Astrocyte of the hippocampus (primary cell): ENCODE data around the gene ZNRF3.
A peak's percentile ranks its signal among the peaks of the same experiment; 100 is the strongest.

Experiments used
- DNase-seq: peaks from one replicate; pipeline ENCODE4 v3.0.0; 2011; ENCODE audit warnings: low read depth, low spot score

Gene ZNRF3

GRCh38 chr22:29009148-29009547, 125.8 kb downstream of the ZNRF3 start:
- no peak for DNase-seq

DNA sequence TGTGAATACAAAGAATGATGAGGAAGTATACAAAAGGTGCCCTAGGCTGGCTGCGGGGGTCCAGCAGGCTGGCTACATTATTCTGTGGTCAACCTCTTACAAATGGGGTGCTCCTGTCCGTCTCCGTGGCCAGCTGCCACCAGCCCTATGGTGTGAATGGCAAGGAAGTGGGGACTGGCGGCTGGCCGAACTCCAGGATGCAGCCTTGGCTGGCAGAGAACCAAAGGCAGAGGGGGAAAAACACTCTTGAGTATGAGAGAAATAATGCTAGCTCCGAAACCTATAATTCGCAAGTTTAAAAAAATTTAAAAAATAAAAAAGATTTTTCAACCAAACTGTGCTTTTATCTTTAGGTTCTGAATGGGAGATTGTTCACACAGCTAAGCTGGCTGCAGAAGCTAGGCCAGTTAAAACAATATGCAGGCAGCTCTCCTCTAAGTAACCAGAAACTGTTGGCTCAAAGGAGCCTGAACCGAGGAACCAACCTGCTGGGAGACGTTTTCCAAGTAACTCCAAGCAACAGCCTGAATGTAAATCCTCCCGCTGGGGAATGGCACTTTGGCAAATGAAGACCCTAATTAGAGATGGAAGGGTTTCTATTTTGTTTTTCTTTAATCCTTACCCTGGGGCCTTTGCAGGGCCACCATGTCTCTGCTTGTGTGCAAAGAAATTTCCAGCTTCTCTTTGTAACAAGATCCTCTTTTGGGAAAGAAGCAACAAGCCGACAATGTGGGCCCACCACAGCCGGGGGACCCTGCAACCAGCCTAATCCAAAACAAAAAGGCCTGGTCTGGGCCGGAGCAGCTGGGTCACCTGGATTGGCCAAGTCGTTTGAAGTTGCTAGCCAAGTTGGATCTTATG, 128.1 kb downstream of the ZNRF3 start:
- DNase-seq = peak; percentile 76

GRCh38 chr22:29012101-29012433, 128.7 kb downstream of the ZNRF3 start:
- no peak for DNase-seq

- no peak for DNase-seq
Observed at GRCh38 chr22:29012952-29013351, 129.6 kb downstream of the ZNRF3 start.

DNA sequence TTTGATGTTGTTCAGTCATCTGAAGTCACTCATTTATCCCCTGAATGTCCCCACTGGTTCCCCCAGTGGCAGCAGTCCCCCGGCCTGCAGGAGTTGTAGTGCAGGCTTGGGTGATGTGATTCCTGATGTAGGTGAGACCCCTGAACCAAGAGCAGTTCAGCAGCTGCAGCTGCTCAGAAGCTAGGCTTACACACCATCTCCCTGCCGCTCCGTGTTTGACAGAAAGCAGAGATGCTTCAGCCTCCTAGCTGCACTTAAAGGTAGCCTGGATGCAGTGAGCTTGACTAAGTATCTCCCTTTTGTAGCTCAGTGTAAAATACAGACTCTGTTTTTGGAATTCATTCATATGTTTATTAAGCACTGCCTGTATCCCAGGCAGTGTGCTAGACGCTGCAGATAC, 130.9 kb downstream of the ZNRF3 start:
- DNase-seq = no peak

- DNase-seq = no peak
Observed at GRCh38 chr22:29014773-29015172, 131.4 kb downstream of the ZNRF3 start.

DNA sequence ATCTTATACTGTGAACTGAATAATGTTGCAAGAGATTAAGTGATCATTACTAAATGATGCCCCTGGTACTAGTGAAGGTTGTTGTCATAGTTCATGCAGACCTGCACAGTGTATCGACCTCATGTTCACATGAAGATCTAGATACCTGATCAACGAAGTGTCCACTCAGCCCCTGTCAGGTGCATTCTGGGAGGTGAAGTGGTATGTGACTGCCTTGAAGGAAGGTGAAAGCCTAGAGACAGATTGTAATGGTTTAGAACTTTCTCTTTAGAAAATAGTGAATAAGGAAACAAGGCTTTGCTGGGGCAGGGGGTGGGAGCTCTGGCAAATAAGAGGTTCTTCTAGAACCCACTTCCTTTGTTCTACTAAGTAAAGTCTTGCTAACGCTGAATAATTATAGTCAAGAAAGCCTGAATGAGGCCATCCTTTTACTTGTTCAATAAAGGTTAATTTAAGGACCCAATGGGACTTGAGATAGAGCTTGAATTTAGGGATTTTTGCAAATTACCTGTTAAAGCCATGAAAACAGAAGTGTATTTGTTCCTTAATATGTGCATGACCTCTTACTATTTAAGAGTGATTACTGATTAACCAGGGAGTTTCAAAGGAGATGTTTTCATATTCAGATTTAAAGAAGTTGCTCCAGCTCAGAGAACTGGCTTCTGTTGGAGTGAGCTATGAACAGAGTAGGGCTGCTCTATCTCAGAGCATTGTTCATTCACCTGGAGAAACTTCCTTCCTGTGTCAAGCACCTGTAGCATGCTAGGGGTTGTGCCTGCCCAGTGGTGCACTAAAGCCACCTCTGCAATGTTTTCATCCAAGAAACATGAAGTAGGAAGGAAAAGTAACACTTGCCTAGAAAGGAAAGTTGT, 132.9 kb downstream of the ZNRF3 start:
- DNase-seq = no peak

- DNase-seq = no peak
Observed at GRCh38 chr22:29018293-29019189, 135.2 kb downstream of the ZNRF3 start.

GRCh38 chr22:29022101-29022817, 138.9 kb downstream of the ZNRF3 start:
- DNase-seq = no peak

DNA sequence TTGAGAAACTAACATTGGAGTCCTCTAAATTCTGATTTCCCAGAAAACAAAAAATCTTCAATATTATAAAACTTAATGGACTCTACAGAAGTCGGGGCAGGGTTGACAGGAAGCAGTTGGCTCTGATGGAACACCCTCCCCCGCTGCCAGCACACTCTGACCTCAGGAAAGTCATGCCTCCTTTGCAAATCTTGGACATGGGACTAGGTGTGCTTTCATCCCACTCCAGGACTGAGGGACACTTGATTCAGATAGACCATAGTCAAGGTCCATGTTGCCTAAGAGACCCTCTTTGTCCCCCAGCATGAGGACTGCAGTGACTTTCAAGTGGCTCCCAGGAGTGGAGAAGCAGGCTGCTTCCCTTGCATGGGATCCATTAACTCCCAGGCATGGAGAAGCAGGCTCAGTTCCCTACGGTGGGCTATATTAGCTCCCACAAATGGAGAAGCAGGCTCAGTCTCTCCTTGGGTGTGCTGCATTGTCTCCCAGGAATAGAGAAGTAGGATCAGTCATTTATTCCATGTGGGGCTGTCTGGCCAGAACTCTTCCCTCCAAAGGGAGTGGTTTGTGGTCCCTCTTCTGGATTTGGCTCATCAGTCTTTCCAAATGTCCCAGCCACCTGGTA, 139.9 kb downstream of the ZNRF3 start:
- DNase-seq = no peak

- no peak for DNase-seq
Observed at GRCh38 chr22:29026579-29026978, 143.2 kb downstream of the ZNRF3 start.

- DNase-seq = no peak
Observed at GRCh38 chr22:29028468-29028867, 145.1 kb downstream of the ZNRF3 start.

GRCh38 chr22:29029202-29030000, 146.0 kb downstream of the ZNRF3 start:
- DNase-seq = no peak

GRCh38 chr22:29030016-29030617, 146.7 kb downstream of the ZNRF3 start:
- peak; percentile 80 for DNase-seq

DNA sequence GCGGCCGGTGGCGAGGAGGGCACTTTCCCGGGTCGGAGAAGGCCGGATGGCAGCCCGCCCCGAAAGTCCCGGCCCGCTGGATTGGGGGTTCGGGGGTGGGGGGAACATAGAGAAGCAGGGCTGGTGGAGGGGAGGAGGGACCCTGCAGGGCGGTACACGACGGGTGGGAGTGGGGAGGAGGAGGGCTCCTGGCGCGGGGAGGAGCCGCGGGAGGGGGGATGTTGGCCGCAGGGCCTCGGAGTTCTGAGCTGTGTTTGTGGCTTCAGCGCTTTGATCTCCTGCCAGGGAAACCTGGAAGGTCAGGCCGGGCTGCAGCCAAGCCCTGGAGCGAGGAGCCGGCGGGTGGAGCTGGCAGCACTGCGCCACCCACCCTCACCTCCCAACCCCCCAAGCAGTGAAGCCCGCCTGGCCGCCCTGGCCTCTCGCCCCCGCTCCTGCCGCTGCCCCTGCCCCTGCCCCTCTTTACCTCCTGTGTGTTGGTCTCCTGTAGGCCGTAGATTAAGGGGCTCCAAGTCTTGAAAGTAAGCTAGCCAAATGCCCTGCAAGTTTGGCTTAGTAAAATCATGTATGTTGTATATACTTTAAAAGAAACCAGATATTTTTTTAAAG, 147.3 kb downstream of the ZNRF3 start:
- peak; percentile 98 for DNase-seq

GRCh38 chr22:29031227-29032011, 148.0 kb downstream of the ZNRF3 start:
- peak; percentile 98 for DNase-seq

GRCh38 chr22:29032014-29032475, 148.7 kb downstream of the ZNRF3 start:
- no peak for DNase-seq

GRCh38 chr22:29032584-29032983, 149.2 kb downstream of the ZNRF3 start:
- DNase-seq = peak; percentile 46
